Endothelial cell of umbilical vein (primary cell): ENCODE data around the gene DLGAP1. TPM values are rescaled to one million over a fixed set of nuclear protein-coding genes. Genes with fewer than 3 reads are reported as not detected.

ENCODE experiments used
- BruUV-seq: library from RNA; stranded (reverse); fragments of 400-500 nt; replicated peaks from 2 replicates; lab custom pipeline; 2021; lab: Mats Ljungman, UMichigan
- CTCF ChIA-PET: fragments of 300-600, 350-600 bp; sonication (Branson Sonifier 250); formaldehyde crosslinking; loops from one replicate; lab custom pipeline; 2021; ENCODE audit warnings: antibody characterized with exemption, inconsistent platforms; lab: Charles Lee
- POLR2A ChIA-PET: fragments of 300-600, 350-600 bp; sonication (Branson Sonifier 250); formaldehyde crosslinking; loops from one replicate; lab custom pipeline; 2021; ENCODE audit warnings: antibody characterized with exemption, inconsistent platforms; lab: Charles Lee
- DNase-seq: peaks from one replicate; pipeline ENCODE4 v3.0.0-alpha.2; 2011; ENCODE audit warnings: low read depth, low spot score
- FAIRE-seq: peaks from 2 replicates; lab custom pipeline; 2011; peaks lifted over from hg19 to GRCh38; lab: Jason Lieb, UNC
- H2AFZ ChIP-seq: 2 replicates; pipeline ENCODE4 v1.6.0; 2012; ENCODE audit warnings: low read depth, low read length, control low read depth, inconsistent platforms
- H3K27ac ChIP-seq: 2 replicates; pipeline ENCODE4 v1.5.1; 2011; ENCODE audit warnings: low read depth, mild to moderate bottlenecking, control low read depth, low read length, moderate library complexity; ENCODE audit not compliant: insufficient read depth
- H3K27me3 ChIP-seq, 2 experiments: 2 replicates each; pipeline versions ENCODE4 v1.6.0 to v1.6.1; 2011; ENCODE audit warnings: low read length in 2 of 2, mixed read lengths in 1 of 2; ENCODE audit not compliant: control insufficient read depth in 2 of 2, insufficient read depth in 2 of 2
- H3K36me3 ChIP-seq, 2 experiments: 2 replicates in 1 of 2; 3 replicates in 1 of 2; pipeline ENCODE4 v1.5.1; 2011; ENCODE audit warnings: low read length in 2 of 2, mild to moderate bottlenecking in 1 of 2, moderate library complexity in 1 of 2; ENCODE audit not compliant: control insufficient read depth in 2 of 2, insufficient read depth in 2 of 2; ENCODE audit errors: extremely low read depth in 1 of 2
- H3K4me1 ChIP-seq: 3 replicates; pipeline ENCODE4 v1.5.1; 2011; ENCODE audit warnings: mild to moderate bottlenecking, low read length; ENCODE audit not compliant: control insufficient read depth, insufficient read depth; ENCODE audit errors: extremely low read depth
- H3K4me2 ChIP-seq: 2 replicates; pipeline ENCODE4 v1.6.1; 2011; ENCODE audit warnings: low read length, control low read depth, mixed read lengths; ENCODE audit not compliant: insufficient read depth
- H3K4me3 ChIP-seq, 3 experiments: fragments of 200-600 bp in 1 of 3; sonication (generic), shearing (Covaris generic) in 1 of 3; replicated peaks in 1 of 3; 2 replicates each; pipeline ENCODE4 v1.5.1; 2011 to 2016; ENCODE audit warnings: control low read depth in 3 of 3, low read length in 3 of 3, mild to moderate bottlenecking in 2 of 3, inconsistent platforms in 1 of 3, low read depth in 1 of 3, moderate library complexity in 1 of 3; ENCODE audit not compliant: insufficient read depth in 1 of 3
- H3K79me2 ChIP-seq: 2 replicates; pipeline ENCODE4 v1.6.0; 2012; ENCODE audit warnings: low read length, inconsistent platforms; ENCODE audit not compliant: control insufficient read depth, insufficient read depth
- H3K9ac ChIP-seq: replicated peaks from 2 replicates; pipeline ENCODE3; 2011; ENCODE audit warnings: low read length, control low read depth; ENCODE audit not compliant: insufficient read depth; ENCODE audit errors: extremely low read depth
- H3K9me1 ChIP-seq: replicated peaks from 3 replicates; pipeline ENCODE4 v1.6.0; 2011; ENCODE audit warnings: mild to moderate bottlenecking, low read length; ENCODE audit not compliant: control insufficient read depth, insufficient read depth; ENCODE audit errors: extremely low read depth
- H3K9me3 ChIP-seq: replicated peaks from 2 replicates; pipeline ENCODE4 v1.5.1; 2012; ENCODE audit warnings: low read length, inconsistent platforms; ENCODE audit not compliant: control insufficient read depth, insufficient read depth
- H4K20me1 ChIP-seq: replicated peaks from 2 replicates; pipeline ENCODE3; 2011; ENCODE audit warnings: mild to moderate bottlenecking, low read length; ENCODE audit not compliant: control insufficient read depth, insufficient read depth; ENCODE audit errors: extremely low read depth
- CTCF ChIP-seq, 2 donors: IDR thresholded peaks; 1 replicate in 1 of 2; 2 replicates in 1 of 2; pipeline ENCODE4 v1.5.1; 2011; ENCODE audit warnings: low read length in 2 of 2, mild to moderate bottlenecking in 2 of 2, moderate library complexity in 2 of 2, control low read depth in 1 of 2, inconsistent platforms in 1 of 2, low read depth in 1 of 2; ENCODE audit not compliant: insufficient read depth in 1 of 2; ENCODE audit errors: extremely low read depth in 1 of 2
- EZH2 ChIP-seq: IDR thresholded peaks from 2 replicates; pipeline ENCODE4 v1.6.1; 2012; ENCODE audit warnings: borderline replicate concordance, low read depth, mild to moderate bottlenecking, moderate library complexity, low read length, inconsistent platforms; ENCODE audit not compliant: severe bottlenecking
- FOS ChIP-seq: IDR thresholded peaks from 2 replicates; pipeline ENCODE4 v1.6.1; 2011; ENCODE audit warnings: mild to moderate bottlenecking, low read length, moderate library complexity, borderline replicate concordance; ENCODE audit not compliant: insufficient read depth
- GATA2 ChIP-seq: IDR thresholded peaks from 2 replicates; pipeline ENCODE4 v1.7.0; 2011; ENCODE audit warnings: low read depth, mild to moderate bottlenecking, moderate library complexity, mixed read lengths, low read length; ENCODE audit not compliant: insufficient read length, insufficient read depth
- JUN ChIP-seq: IDR thresholded peaks from 2 replicates; pipeline ENCODE4 v1.6.1; 2011; ENCODE audit warnings: borderline replicate concordance, low read depth; ENCODE audit not compliant: insufficient read length, insufficient read depth
- MAX ChIP-seq: IDR thresholded peaks from 2 replicates; pipeline ENCODE4 v1.6.1; 2011; ENCODE audit not compliant: insufficient read depth, insufficient read length
- MYC ChIP-seq: IDR thresholded peaks from one replicate; pipeline ENCODE4 v1.6.1; 2011; ENCODE audit warnings: mild to moderate bottlenecking, low read depth, low read length
- POLR2A ChIP-seq: IDR thresholded peaks from 2 replicates; pipeline ENCODE4 v1.6.1; 2012; ENCODE audit warnings: low read depth, mild to moderate bottlenecking, control low read depth, low read length
- POLR2AphosphoS5 ChIP-seq: IDR thresholded peaks from 2 replicates; pipeline ENCODE4 v1.6.1; 2012; ENCODE audit warnings: low read depth, mild to moderate bottlenecking, control low read depth, low read length, moderate library complexity; ENCODE audit not compliant: insufficient read depth
- dilution Hi-C: fragments of 300-500 bp; cut with MboI; formaldehyde crosslinking; loops from one replicate; pipeline ENCODE4 v1.15.0; 2019; ENCODE audit warnings: low sequenced_read_pairs; ENCODE audit not compliant: extremely low pct_ligation_motif_present
- intact Hi-C: fragments of 100-400 bp; cut with micrococcal nuclease; formaldehyde crosslinking; loops from one replicate; pipeline ENCODE4 v1.10.0; 2022
- polyA plus RNA-seq, 4 experiments: library from polyadenylated mRNA; depleted of rRNA in 3 of 4; stranded (reverse) in 3 of 4; unstranded in 1 of 4; fragments of >200 nt; gene quantifications; 2 replicates each; pipeline versions ENCODE4 v1.2.1 to v1.2.3, GENCODE V29; 2011 to 2012; ENCODE audit warnings: missing spikeins in 1 of 4
- total RNA-seq: library from RNA; stranded (reverse); gene quantifications from 2 replicates; pipeline ENCODE4 v1.2.3, GENCODE V29; 2021

The DLGAP1 gene
- total and polyA plus RNA-seq, 2 donors (not counting 3 experiments of a cell fraction or from before 2014, with no cell fraction given) = 0.04 TPM; not detected in 1

- Histone ChIP-seq H4K20me1 (no peaks in the 10 kb centered on the region), H3K27ac (no peak overlapping the region), H3K4me1 (peaks cover 8% of the 10 kb centered on the region), H3K4me3 (no peak overlapping the region), H2AFZ (no peak overlapping the region), H3K79me2 (no peaks in the 10 kb centered on the region), H3K27me3 (no peaks in the 10 kb centered on the region), H3K9me3 (no peaks in the 10 kb centered on the region), H3K4me2 (no peak overlapping the region), H3K9ac (no peak overlapping the region), H3K9me1 (no peaks in the 10 kb centered on the region), H3K36me3 (no peaks in the 10 kb centered on the region)
- CTCF ChIA-PET = interaction anchor here (0.9 kb wide), 1 partner anchor 121 kb away, joined by 3 read pairs; no protein-coding TSS in a partner anchor
- FAIRE-seq = no peak
- POLR2A ChIA-PET = no interaction called here
- TF ChIP-seq MAX = no peak
- no peak for TF ChIP-seq POLR2A
- no peak for TF ChIP-seq POLR2AphosphoS5
- TF ChIP-seq CTCF (IDR thresholded peaks at IDR 0.05; ENCODE audit: extremely low read depth in 1 of 2, insufficient read depth in 1 of 2, low read depth in 1 of 2, low read length in 2 of 2) = no peak
- TF ChIP-seq JUN = no peak
- TF ChIP-seq MYC = no peak
- TF ChIP-seq FOS = no peak
- TF ChIP-seq GATA2 = no peak
- no peak for TF ChIP-seq EZH2
- DNase-seq = no peak
- dilution Hi-C loops (no loop called here), intact Hi-C loops (loop anchor here (1.0 kb wide), 1 partner anchor 124 kb away; no protein-coding TSS in a partner anchor)
- BruUV-seq = no TSS peak
Measured at GRCh38 chr18:3578621-3579020, 876.5 kb downstream of the DLGAP1 start.
